Vagina (tissue), 2 donors: ENCODE results near the gene DNASE1L3. TPM values are rescaled to one million over a fixed set of nuclear protein-coding genes. Genes with fewer than 3 reads are reported as not detected.

Experiments used
- DNase-seq, 2 donors: peaks; one replicate each; pipeline ENCODE4 v3.0.0-alpha.2; 2017; ENCODE audit errors: extremely low spot score in 2 of 2
- H3K27ac ChIP-seq: fragments of 200-600 bp; sonication (generic); one replicate; pipeline ENCODE4 v1.5.1; 2019
- H3K27me3 ChIP-seq: fragments of 200-600 bp; sonication (generic); one replicate; pipeline ENCODE4 v1.5.1; 2019
- H3K36me3 ChIP-seq, 2 donors: fragments of 200-600 bp; sonication (generic); one replicate each; pipeline ENCODE4 v1.5.1; 2017 to 2019
- H3K4me1 ChIP-seq: fragments of 200-600 bp; sonication (generic); one replicate; pipeline ENCODE4 v1.5.1; 2019
- H3K4me3 ChIP-seq, 2 donors: fragments of 200-600 bp; sonication (generic); 1 replicate in 1 of 2; 2 replicates in 1 of 2; pipeline ENCODE4 v1.5.1; 2016 to 2019
- H3K9me3 ChIP-seq: fragments of 200-600 bp; sonication (generic); one replicate; pipeline ENCODE4 v1.5.1; 2019
- CTCF ChIP-seq, 3 experiments: fragments of 450-650 bp in 2 of 3; fragments of 200-600 bp in 1 of 3; sonication (generic) in 1 of 3; IDR thresholded peaks; one replicate each; pipeline ENCODE4 v1.5.1; 2017 to 2019; ENCODE audit warnings: antibody characterized with exemption in 3 of 3, mild to moderate bottlenecking in 2 of 3, moderate library complexity in 2 of 3
- POLR2A ChIP-seq, 2 donors: fragments of 450-650 bp; IDR thresholded peaks; one replicate each; pipeline ENCODE4 v1.6.1; 2017; ENCODE audit warnings: antibody characterized with exemption in 2 of 2, mild to moderate bottlenecking in 2 of 2, moderate library complexity in 2 of 2
- POLR2AphosphoS5 ChIP-seq, 2 donors: sonication (generic); formaldehyde crosslinking; IDR thresholded peaks; one replicate each; pipeline ENCODE4 v1.9.0; 2017; ENCODE audit warnings: antibody characterized with exemption in 2 of 2, mild to moderate bottlenecking in 2 of 2, low read depth in 1 of 2; ENCODE audit not compliant: insufficient read depth in 1 of 2
- intact Hi-C: fragments of 100-400 bp; cut with DNase I; formaldehyde crosslinking; loops from one replicate; pipeline ENCODE4 v1.15.1; 2023
- total RNA-seq: library from RNA; depleted of rRNA; stranded (reverse); fragments of >200 nt; gene quantifications from one replicate; pipeline ENCODE4 v1.2.3, GENCODE V29; 2016

Gene DNASE1L3
- total RNA-seq, 1 donor from 2014 or later = 13.3 TPM

GRCh38 chr3:58143417-58144055, 67.2 kb downstream of the DNASE1L3 start:
- H3K36me3 ChIP-seq = peaks cover 0 to 58% of the 10 kb centered on the region in 2 donors

More at GRCh38 chr3:58143417-58144055, 67.2 kb downstream of the DNASE1L3 start:
- TF ChIP-seq CTCF (IDR thresholded peaks at IDR 0.05) (no peak), POLR2AphosphoS5 (IDR thresholded peaks at IDR 0.05; ENCODE audit: insufficient read depth in 1 of 2, low read depth in 1 of 2) (no peak), POLR2A (IDR thresholded peaks at IDR 0.05) (no peak)
- Histone ChIP-seq H3K4me3 (no peak overlapping the region), H3K9me3 (no peaks in the 10 kb centered on the region), H3K27ac (no peak overlapping the region), H3K27me3 (no peaks in the 10 kb centered on the region), H3K4me1 (no peaks in the 10 kb centered on the region)
- intact Hi-C loops = no loop called here
- no peak for DNase-seq

Other genes starting within 250 kb of the DNASE1L3 start
- gene FLNB, start 202.6 kb downstream of the DNASE1L3 start, total RNA-seq = 147 TPM
- 18.9 TPM for gene ABHD6, start 26.8 kb upstream of the DNASE1L3 start, total RNA-seq
- 16.9 TPM for gene RPP14, start 95.3 kb upstream of the DNASE1L3 start, total RNA-seq
- 3.7 TPM for gene HTD2, start 95.5 kb upstream of the DNASE1L3 start, total RNA-seq
- gene PXK, start 121.9 kb upstream of the DNASE1L3 start, total RNA-seq = 59.9 TPM
- gene PDHB, start 222.9 kb upstream of the DNASE1L3 start, total RNA-seq = 76.1 TPM